ENCODE results near the gene GRID2.
"Not testable (repeated sequence)": the region's sequence is repeated elsewhere in the genome, so short reads cannot be mapped to it uniquely, and the experiment has no call there.

- TF ChIP-seq, protein P1, sequence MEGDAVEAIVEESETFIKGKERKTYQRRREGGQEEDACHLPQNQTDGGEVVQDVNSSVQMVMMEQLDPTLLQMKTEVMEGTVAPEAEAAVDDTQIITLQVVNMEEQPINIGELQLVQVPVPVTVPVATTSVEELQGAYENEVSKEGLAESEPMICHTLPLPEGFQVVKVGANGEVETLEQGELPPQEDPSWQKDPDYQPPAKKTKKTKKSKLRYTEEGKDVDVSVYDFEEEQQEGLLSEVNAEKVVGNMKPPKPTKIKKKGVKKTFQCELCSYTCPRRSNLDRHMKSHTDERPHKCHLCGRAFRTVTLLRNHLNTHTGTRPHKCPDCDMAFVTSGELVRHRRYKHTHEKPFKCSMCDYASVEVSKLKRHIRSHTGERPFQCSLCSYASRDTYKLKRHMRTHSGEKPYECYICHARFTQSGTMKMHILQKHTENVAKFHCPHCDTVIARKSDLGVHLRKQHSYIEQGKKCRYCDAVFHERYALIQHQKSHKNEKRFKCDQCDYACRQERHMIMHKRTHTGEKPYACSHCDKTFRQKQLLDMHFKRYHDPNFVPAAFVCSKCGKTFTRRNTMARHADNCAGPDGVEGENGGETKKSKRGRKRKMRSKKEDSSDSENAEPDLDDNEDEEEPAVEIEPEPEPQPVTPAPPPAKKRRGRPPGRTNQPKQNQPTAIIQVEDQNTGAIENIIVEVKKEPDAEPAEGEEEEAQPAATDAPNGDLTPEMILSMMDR (optimal IDR thresholded peaks at IDR 0.05 in 1 of 3, IDR thresholded peaks at IDR 0.05 in 1 of 3, conservative IDR thresholded peaks at IDR 0.05 in 1 of 3; ENCODE audit: extremely low read depth in 1 of 3, insufficient read depth in 2 of 3, low read length in 3 of 3), result not testable (repeated sequence)
- TF ChIP-seq EZH2 (IDR thresholded peaks at IDR 0.05; ENCODE audit: low read length), result not testable (repeated sequence)
These were observed 140.5 kb downstream of the GRID2 start for GRCh38 chr4:92444143-92444843.
